ENCODE measurements around the gene TRIM8. TPM values are rescaled to one million over a fixed set of nuclear protein-coding genes. Genes with fewer than 3 reads are reported as not detected.
A peak's percentile ranks its signal among the peaks of the same experiment; 100 is the strongest.

TRIM8 gene
- total RNA-seq, 6 experiments from 2014 or later, result 34.7 to 99.8 (median 41.2) TPM

DNA sequence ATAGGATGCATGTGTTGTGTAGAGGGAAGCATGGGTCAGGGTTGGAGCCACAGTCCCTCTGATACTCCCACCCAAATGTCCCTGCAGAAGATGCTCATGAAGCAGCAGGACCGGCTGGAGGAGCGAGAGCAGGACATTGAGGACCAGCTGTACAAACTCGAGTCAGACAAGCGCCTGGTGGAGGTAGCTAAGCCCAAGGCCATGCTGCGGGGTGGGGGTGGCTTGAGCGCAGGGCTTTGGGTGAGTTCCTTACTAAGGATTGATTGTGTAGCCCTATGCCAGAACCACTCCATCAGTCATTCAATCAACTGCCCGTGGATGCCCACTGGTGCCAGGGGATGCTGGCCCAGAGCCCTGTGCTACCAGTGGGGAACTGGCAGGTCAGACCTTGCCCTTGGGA, 10.3 kb downstream of the TRIM8 start:
- Histone ChIP-seq H3K27me3 (no peaks in the 10 kb centered on the region), H3K9me3 (no peaks in the 10 kb centered on the region), H3K4me3 (no peak overlapping the region), H3K36me3 (peaks cover 7 to 35% (median 15%) of the 10 kb centered on the region in 4 donors), H3K27ac (no peak overlapping the region), H3K4me1 (peaks cover 0 to 25% (median 5%) of the 10 kb centered on the region in 4 donors)
- WGBS (ENCODE audit: insufficient coverage, low coverage, low lambda C conversion rate, missing lambda C conversion rate), result no CpG with 5 or more reads among the region's 7 CpGs
- no peak for DNase-seq
- ATAC-seq, result no peak
- TF ChIP-seq, protein P1, sequence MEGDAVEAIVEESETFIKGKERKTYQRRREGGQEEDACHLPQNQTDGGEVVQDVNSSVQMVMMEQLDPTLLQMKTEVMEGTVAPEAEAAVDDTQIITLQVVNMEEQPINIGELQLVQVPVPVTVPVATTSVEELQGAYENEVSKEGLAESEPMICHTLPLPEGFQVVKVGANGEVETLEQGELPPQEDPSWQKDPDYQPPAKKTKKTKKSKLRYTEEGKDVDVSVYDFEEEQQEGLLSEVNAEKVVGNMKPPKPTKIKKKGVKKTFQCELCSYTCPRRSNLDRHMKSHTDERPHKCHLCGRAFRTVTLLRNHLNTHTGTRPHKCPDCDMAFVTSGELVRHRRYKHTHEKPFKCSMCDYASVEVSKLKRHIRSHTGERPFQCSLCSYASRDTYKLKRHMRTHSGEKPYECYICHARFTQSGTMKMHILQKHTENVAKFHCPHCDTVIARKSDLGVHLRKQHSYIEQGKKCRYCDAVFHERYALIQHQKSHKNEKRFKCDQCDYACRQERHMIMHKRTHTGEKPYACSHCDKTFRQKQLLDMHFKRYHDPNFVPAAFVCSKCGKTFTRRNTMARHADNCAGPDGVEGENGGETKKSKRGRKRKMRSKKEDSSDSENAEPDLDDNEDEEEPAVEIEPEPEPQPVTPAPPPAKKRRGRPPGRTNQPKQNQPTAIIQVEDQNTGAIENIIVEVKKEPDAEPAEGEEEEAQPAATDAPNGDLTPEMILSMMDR (IDR thresholded peaks at IDR 0.05), result no peak
- no peak for TF ChIP-seq POLR2A (IDR thresholded peaks at IDR 0.05)
- intact Hi-C loops (cut with DNase I), result no loop called here

DNA sequence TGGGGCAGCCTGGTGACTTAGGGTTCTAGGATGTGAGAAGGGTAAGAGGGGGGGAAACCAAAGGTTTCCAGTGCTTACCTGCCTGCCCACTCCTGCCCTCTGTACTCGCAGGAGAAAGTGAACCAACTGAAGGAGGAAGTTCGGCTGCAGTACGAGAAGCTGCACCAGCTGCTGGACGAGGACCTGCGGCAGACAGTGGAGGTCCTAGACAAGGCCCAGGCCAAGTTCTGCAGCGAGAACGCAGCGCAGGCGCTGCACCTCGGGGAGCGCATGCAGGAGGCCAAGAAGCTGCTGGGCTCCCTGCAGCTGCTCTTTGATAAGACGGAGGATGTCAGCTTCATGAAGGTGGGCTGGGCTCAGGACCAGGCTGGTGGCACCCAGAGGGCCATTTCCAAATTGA, 10.7 kb downstream of the TRIM8 start:
- intact Hi-C loops (cut with DNase I), result no loop called here
- peaks cover 0 to 21% (median 2%) of the 10 kb centered on the region in 4 donors for H3K4me1 ChIP-seq
- ATAC-seq, result no peak

DNA sequence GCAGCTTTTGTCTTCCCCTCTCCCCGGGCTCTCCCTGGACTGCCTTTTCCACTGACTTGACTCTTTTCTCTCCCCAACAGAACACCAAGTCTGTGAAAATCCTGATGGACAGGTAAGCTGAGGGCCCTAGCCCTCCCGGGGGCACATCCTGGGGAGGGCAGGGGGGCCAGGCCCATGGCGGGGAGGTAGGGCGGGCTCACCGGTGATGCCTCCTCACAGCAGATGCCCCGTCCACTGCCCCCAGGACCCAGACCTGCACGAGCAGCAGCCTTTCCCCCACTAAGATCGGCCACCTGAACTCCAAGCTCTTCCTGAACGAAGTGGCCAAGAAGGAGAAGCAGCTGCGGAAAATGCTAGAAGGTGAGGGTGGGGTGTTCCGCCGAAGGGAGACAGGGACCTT, 11.7 kb downstream of the TRIM8 start:
- Histone ChIP-seq H3K9me3 (no peaks in the 10 kb centered on the region), H3K4me1 (peaks cover 0 to 17% (median 2%) of the 10 kb centered on the region in 4 donors), H3K4me3 (no peak overlapping the region), H3K36me3 (peaks cover 7 to 35% (median 15%) of the 10 kb centered on the region in 4 donors), H3K27ac (no peak overlapping the region), H3K27me3 (no peaks in the 10 kb centered on the region)
- intact Hi-C loops (cut with DNase I), result no loop called here
- 84% methylated on average over 5 of the region's 12 CpGs for WGBS (ENCODE audit: insufficient coverage, low coverage, low lambda C conversion rate, missing lambda C conversion rate)
- ATAC-seq (no peak), DNase-seq (peak in 2 of 3 donors; percentile 16 to 37)
- TF ChIP-seq, protein P1 (IDR thresholded peaks at IDR 0.05), result no peak
- TF ChIP-seq POLR2A (IDR thresholded peaks at IDR 0.05), result no peak

More for the DNA sequence above, 10.7 kb downstream of the TRIM8 start:
- 63% methylated on average over 5 of the region's 12 CpGs for WGBS (ENCODE audit: insufficient coverage, low coverage, low lambda C conversion rate, missing lambda C conversion rate)
- peak in 1 of 3 donors; percentile 46 for DNase-seq
- Histone ChIP-seq H3K36me3 (peaks cover 7 to 35% (median 15%) of the 10 kb centered on the region in 4 donors), H3K27ac (no peak overlapping the region), H3K4me3 (no peak overlapping the region), H3K9me3 (no peaks in the 10 kb centered on the region), H3K27me3 (no peaks in the 10 kb centered on the region)
- no peak for TF ChIP-seq POLR2A (IDR thresholded peaks at IDR 0.05)
- TF ChIP-seq, protein P1 (IDR thresholded peaks at IDR 0.05), result no peak

DNA sequence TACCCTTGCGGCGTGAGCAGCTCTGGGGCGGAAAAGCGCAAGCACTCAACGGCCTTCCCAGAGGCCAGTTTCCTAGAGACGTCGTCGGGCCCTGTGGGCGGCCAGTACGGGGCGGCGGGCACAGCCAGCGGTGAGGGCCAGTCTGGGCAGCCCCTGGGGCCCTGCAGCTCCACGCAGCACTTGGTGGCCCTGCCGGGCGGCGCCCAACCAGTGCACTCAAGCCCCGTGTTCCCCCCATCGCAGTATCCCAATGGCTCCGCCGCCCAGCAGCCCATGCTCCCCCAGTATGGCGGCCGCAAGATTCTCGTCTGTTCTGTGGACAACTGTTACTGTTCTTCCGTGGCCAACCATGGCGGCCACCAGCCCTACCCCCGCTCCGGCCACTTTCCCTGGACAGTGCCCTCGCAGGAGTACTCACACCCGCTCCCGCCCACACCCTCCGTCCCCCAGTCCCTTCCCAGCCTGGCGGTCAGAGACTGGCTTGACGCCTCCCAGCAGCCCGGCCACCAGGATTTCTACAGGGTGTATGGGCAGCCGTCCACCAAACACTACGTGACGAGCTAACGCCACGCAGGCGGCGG, 12.6 kb downstream of the TRIM8 start:
- Histone ChIP-seq H3K36me3 (peaks cover 7 to 35% (median 15%) of the 10 kb centered on the region in 4 donors), H3K27me3 (no peaks in the 10 kb centered on the region), H3K27ac (peak overlapping the region in 2 of 3 donors; percentile 32 to 43), H3K4me1 (peaks cover 0 to 14% (median 2%) of the 10 kb centered on the region in 4 donors), H3K9me3 (no peaks in the 10 kb centered on the region), H3K4me3 (no peak overlapping the region)
- ATAC-seq, result no peak
- intact Hi-C loops (cut with DNase I), result no loop called here
- 91% methylated on average over 14 of the region's 42 CpGs for WGBS (ENCODE audit: insufficient coverage, low coverage, low lambda C conversion rate, missing lambda C conversion rate)
- TF ChIP-seq, protein P1 (IDR thresholded peaks at IDR 0.05), result no peak
- TF ChIP-seq POLR2A (IDR thresholded peaks at IDR 0.05), result no peak
- peak in 2 of 3 donors; percentile 34 to 56 for DNase-seq
